Testis (tissue), 3 donors: ENCODE data around the gene MYL7. TPM values are rescaled to one million over a fixed set of nuclear protein-coding genes. Genes with fewer than 3 reads are reported as not detected.

Experiments
- DNase-seq: peaks from one replicate; pipeline ENCODE4 v3.0.0-alpha.2; 2019
- H3K27ac ChIP-seq, 2 donors: fragments of 200-600 bp; sonication (generic); one replicate each; pipeline ENCODE4 v1.5.1; 2019
- H3K27me3 ChIP-seq: fragments of 200-600 bp; sonication (generic); one replicate; pipeline ENCODE4 v1.5.1; 2019
- H3K36me3 ChIP-seq: fragments of 200-600 bp; sonication (generic); one replicate; pipeline ENCODE4 v1.5.1; 2017; ENCODE audit warnings: low read depth; ENCODE audit errors: missing control alignments
- H3K4me1 ChIP-seq: fragments of 200-600 bp; sonication (generic); one replicate; pipeline ENCODE4 v1.5.1; 2019
- H3K4me3 ChIP-seq, 2 donors: fragments of 200-600 bp; sonication (generic); one replicate each; pipeline ENCODE4 v1.5.1; 2017 to 2019
- H3K9me3 ChIP-seq: fragments of 200-600 bp; sonication (generic); one replicate; pipeline ENCODE4 v1.5.1; 2017
- CTCF ChIP-seq, 3 experiments: fragments of 450-650 bp in 2 of 3; fragments of 200-600 bp in 1 of 3; sonication (generic) in 1 of 3; IDR thresholded peaks; one replicate each; pipeline ENCODE4 v1.5.1; 2016 to 2019; ENCODE audit warnings: antibody characterized with exemption in 3 of 3, mild to moderate bottlenecking in 2 of 3, moderate library complexity in 1 of 3
- POLR2A ChIP-seq: fragments of 450-650 bp; IDR thresholded peaks from one replicate; pipeline ENCODE4 v1.6.1; 2017; ENCODE audit warnings: antibody characterized with exemption, mild to moderate bottlenecking, moderate library complexity
- WGBS, 2 donors: methylation state at CpG; one replicate each; pipeline ENCODE4 v1.1.5; 2018; 5-methylcytosine and 5-hydroxymethylcytosine counted together
- intact Hi-C: fragments of 100-400 bp; cut with DNase I; formaldehyde crosslinking; loops from one replicate; pipeline ENCODE4 v1.15.1; 2023; ENCODE audit warnings: low total_unique reads
- polyA plus RNA-seq: library from polyadenylated mRNA; stranded (reverse); fragments of 350-450 nt; fragmentation: Illumina TruSeq; extraction: RNeasy Lipid Tissue Mini Kit (QIAGEN cat#74804); gene quantifications from one replicate; pipeline ENCODE4 v1.2.3, GENCODE V29; 2014; ENCODE audit warnings: low read depth, low replicate concordance; ENCODE audit not compliant: insufficient read depth
- small RNA-seq, 2 donors: library from RNA; depleted of rRNA; stranded (forward); fragments of <200 nt; gene quantifications; one replicate each; pipeline ENCODE3, GENCODE V24; 2016
- total RNA-seq, 2 donors: library from RNA; depleted of rRNA; stranded (reverse); fragments of >200 nt; gene quantifications; one replicate each; pipeline ENCODE4 v1.2.3, GENCODE V29; 2016

The MYL7 gene
- total and polyA plus RNA-seq, 3 donors from 2014 or later = 1.5 to 1.7 TPM; not detected in 1

- H3K9me3 ChIP-seq = no peaks in the 10 kb centered on the region
- intact Hi-C loops = no loop called here
- no peaks in the 10 kb centered on the region for H3K27me3 ChIP-seq
- DNase-seq = no peak
- no peaks in the 10 kb centered on the region for H3K36me3 ChIP-seq
- peak overlapping the region; percentile 10 to 53 for H3K27ac ChIP-seq
- TF ChIP-seq CTCF (IDR thresholded peaks at IDR 0.05) (no peak), POLR2A (no peak)
- peaks cover 18% of the 10 kb centered on the region for H3K4me1 ChIP-seq
- no peak overlapping the region for H3K4me3 ChIP-seq
- WGBS, 2 donors = 41 to 57% methylated on average over 2 of the region's 2 CpGs
Observed at GRCh38 chr7:44094365-44094764, 46.8 kb downstream of the MYL7 start.

- no peaks in the 10 kb centered on the region for H3K9me3 ChIP-seq
- no peak overlapping the region for H3K4me3 ChIP-seq
- whole genome bisulfite sequencing, 2 donors = 73 to 90% methylated on average over 6 of the region's 6 CpGs
- H3K27ac ChIP-seq = peak overlapping the region in 1 of 2 donors; percentile 53
- intact Hi-C loops = no loop called here
- no peaks in the 10 kb centered on the region for H3K27me3 ChIP-seq
- H3K4me1 ChIP-seq = peaks cover 22% of the 10 kb centered on the region
- no peak for DNase-seq
- TF ChIP-seq POLR2A (no peak), CTCF (IDR thresholded peaks at IDR 0.05) (no peak)
- H3K36me3 ChIP-seq = no peaks in the 10 kb centered on the region
Observed at GRCh38 chr7:44093102-44093641, 48.0 kb downstream of the MYL7 start.

Small RNA genes lying within 50 kb of the gene (small RNA-seq; reads per million reads assigned to genes)
- gene RNA5SP230 = 0 reads per million in 2 donors

Other genes starting within 250 kb of the MYL7 start
- 10 to 100 TPM; 24.9 to 33.0 TPM for gene URGCP, start 234.7 kb downstream of the MYL7 start, total RNA-seq
- gene URGCP, start 234.7 kb downstream of the MYL7 start, polyA plus RNA-seq = 20.1 TPM
- 10 to 100 TPM; 15.8 to 18.3 TPM for gene UBE2D4, start 214.9 kb downstream of the MYL7 start, total RNA-seq
- gene UBE2D4, start 214.9 kb downstream of the MYL7 start, polyA plus RNA-seq = 18.6 TPM
- gene SPDYE1, start 143.4 kb downstream of the MYL7 start, total RNA-seq = 1 to 10 TPM; 2.7 to 7.3 TPM
- 8.3 TPM for gene SPDYE1, start 143.4 kb downstream of the MYL7 start, polyA plus RNA-seq
- 10 to 100 TPM; 61.4 to 72.7 TPM for gene DBNL, start 96.6 kb downstream of the MYL7 start, total RNA-seq
- gene DBNL, start 96.6 kb downstream of the MYL7 start, polyA plus RNA-seq = 50.0 TPM
- gene PGAM2, start 75.8 kb downstream of the MYL7 start, total RNA-seq = 100 to 1,000 TPM in 1 of 2 donors, 10 to 100 TPM in 1; 85.1 to 139 TPM
- gene PGAM2, start 75.8 kb downstream of the MYL7 start, polyA plus RNA-seq = 298 TPM
- 10 to 100 TPM; 43.4 to 63.7 TPM for gene POLM, start 58.8 kb downstream of the MYL7 start, total RNA-seq
- gene POLM, start 58.8 kb downstream of the MYL7 start, polyA plus RNA-seq = 11.7 TPM
- 100 to 1,000 TPM in 1 of 2 donors, 10 to 100 TPM in 1; 74.5 to 102 TPM for gene AEBP1, start 37.0 kb downstream of the MYL7 start, total RNA-seq
- gene AEBP1, start 37.0 kb downstream of the MYL7 start, polyA plus RNA-seq = 168 TPM
- gene POLD2, start 17.8 kb downstream of the MYL7 start, total RNA-seq = 10 to 100 TPM; 59.4 to 61.9 TPM
- 117 TPM for gene POLD2, start 17.8 kb downstream of the MYL7 start, polyA plus RNA-seq
- 1 to 10 TPM in 1 of 2 donors, under 1 TPM in 1; 0.94 to 1.2 TPM for gene GCK, start 48.1 kb upstream of the MYL7 start, total RNA-seq
- gene GCK, start 48.1 kb upstream of the MYL7 start, polyA plus RNA-seq = 0.90 TPM
- gene YKT6, start 59.6 kb upstream of the MYL7 start, total RNA-seq = 10 to 100 TPM; 66.5 to 72.3 TPM
- gene YKT6, start 59.6 kb upstream of the MYL7 start, polyA plus RNA-seq = 85.9 TPM
- 10 to 100 TPM; 12.1 to 12.5 TPM for gene CAMK2B, start 184.3 kb upstream of the MYL7 start, total RNA-seq
- 4.0 TPM for gene CAMK2B, start 184.3 kb upstream of the MYL7 start, polyA plus RNA-seq